Measurements from ENCODE around the gene RAB22A.

Gene RAB22A

DNA sequence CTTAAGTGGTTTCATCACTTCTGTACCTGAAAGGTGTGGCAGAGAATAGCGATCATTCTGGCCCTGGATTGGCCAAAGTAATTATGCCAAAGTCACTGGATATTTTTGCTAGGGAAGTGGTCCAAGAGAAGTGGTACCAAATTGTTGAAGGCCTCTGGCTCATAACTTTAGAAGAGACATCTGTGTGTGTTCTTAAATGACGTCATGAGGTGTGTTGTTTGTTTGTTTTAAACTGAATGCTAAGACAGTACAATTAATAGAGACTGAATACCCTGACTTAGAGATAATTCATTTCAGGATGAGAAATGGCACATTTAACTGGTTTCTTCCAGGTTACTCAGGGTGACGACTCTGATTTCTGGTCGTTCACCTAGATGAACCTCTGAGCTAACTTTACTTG lies 82.8 kb downstream of the RAB22A start:
- H3K4me1 ChIP-seq (ENCODE audit: control insufficient read depth, low read depth, low read length), result no peaks in the 10 kb centered on the region
- no peak overlapping the region for H3K9ac ChIP-seq (ENCODE audit: low read length)
- H3K9me3 ChIP-seq (ENCODE audit: control insufficient read depth, low read depth, low read length), result no peaks in the 10 kb centered on the region
- H3K27ac ChIP-seq (ENCODE audit: low read length), result no peak overlapping the region
- H3K27me3 ChIP-seq (ENCODE audit: control insufficient read depth, insufficient read depth, low read length), result no peaks in the 10 kb centered on the region
- no peak overlapping the region for H3K4me3 ChIP-seq (ENCODE audit: low read length)
- H3K36me3 ChIP-seq (ENCODE audit: control insufficient read depth, low read depth, low read length), result no peaks in the 10 kb centered on the region

DNA sequence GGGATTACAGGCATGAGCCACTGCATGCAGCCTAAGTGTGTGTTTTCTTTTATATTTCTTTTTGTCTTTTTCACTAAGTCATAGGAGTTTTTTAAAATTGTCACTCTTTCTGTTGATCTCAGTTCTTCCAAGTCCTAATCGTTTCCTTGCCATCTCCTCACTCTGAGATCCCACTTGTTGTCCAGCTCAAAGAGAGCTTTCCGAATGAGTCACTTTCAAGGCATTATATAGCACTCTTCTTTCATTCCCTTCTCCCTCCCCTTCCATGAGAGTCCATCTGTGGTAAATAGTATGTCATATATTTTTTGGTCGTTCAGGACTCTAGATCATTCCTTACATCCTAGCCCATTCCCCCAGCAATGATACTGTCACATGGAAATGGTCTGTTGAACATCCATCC lies 83.8 kb downstream of the RAB22A start:
- no peaks in the 10 kb centered on the region for H3K36me3 ChIP-seq (ENCODE audit: control insufficient read depth, low read depth, low read length)
- H3K4me3 ChIP-seq (ENCODE audit: low read length), result no peak overlapping the region
- no peak overlapping the region for H3K27ac ChIP-seq (ENCODE audit: low read length)
- no peaks in the 10 kb centered on the region for H3K4me1 ChIP-seq (ENCODE audit: control insufficient read depth, low read depth, low read length)
- H3K27me3 ChIP-seq (ENCODE audit: control insufficient read depth, insufficient read depth, low read length), result no peaks in the 10 kb centered on the region
- H3K9me3 ChIP-seq (ENCODE audit: control insufficient read depth, low read depth, low read length), result no peaks in the 10 kb centered on the region
- no peak overlapping the region for H3K9ac ChIP-seq (ENCODE audit: low read length)

DNA sequence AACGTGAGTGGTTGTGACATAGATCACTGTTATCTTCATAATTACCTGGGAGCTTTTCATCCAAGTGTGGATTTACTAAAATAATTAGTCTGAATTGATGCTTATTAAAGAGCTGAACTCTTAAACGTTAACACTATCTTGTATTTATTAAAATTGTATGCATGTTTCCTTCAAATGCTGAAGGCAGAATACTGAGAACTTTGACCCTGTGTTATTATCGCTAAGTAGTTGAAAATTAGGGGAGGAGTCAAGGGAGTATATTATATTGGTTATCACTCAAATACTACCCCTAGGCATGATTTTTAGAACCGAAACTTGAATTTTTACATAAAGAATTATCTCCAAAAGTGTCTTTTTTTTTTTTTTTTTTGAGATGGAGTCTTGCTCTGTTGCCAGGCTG lies 85.3 kb downstream of the RAB22A start:
- H3K4me3 ChIP-seq (ENCODE audit: low read length), result no peak overlapping the region
- H3K27ac ChIP-seq (ENCODE audit: low read length), result no peak overlapping the region
- no peaks in the 10 kb centered on the region for H3K36me3 ChIP-seq (ENCODE audit: control insufficient read depth, low read depth, low read length)
- H3K9me3 ChIP-seq (ENCODE audit: control insufficient read depth, low read depth, low read length), result no peaks in the 10 kb centered on the region
- peaks cover 6% of the 10 kb centered on the region for H3K4me1 ChIP-seq (ENCODE audit: control insufficient read depth, low read depth, low read length)
- H3K27me3 ChIP-seq (ENCODE audit: control insufficient read depth, insufficient read depth, low read length), result no peaks in the 10 kb centered on the region
- H3K9ac ChIP-seq (ENCODE audit: low read length), result no peak overlapping the region

DNA sequence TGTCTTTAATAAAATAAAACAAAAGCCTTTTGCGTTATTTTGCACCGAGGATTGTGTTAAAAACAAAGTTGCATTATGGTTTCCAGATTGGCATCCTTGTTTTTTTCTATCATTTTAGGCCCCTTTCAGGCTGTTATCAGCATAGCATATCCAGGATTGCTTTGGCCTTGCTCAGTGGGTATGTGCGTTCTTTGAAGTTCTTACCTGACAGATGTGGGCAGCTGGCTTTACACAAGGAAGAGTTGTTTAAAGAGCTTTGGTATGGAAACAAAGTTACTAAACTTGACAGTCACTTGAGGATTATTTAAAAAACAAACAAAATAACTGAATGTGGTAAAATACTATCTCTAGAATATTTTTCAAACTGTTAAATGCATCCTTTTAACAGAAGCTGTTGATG lies 86.1 kb downstream of the RAB22A start:
- H3K36me3 ChIP-seq (ENCODE audit: control insufficient read depth, low read depth, low read length), result no peaks in the 10 kb centered on the region
- H3K27me3 ChIP-seq (ENCODE audit: control insufficient read depth, insufficient read depth, low read length), result no peaks in the 10 kb centered on the region

GRCh38 chr20:58397429-58397828 lies 87.9 kb downstream of the RAB22A start:
- H3K27me3 ChIP-seq (ENCODE audit: control insufficient read depth, insufficient read depth, low read length), result no peaks in the 10 kb centered on the region
- no peaks in the 10 kb centered on the region for H3K36me3 ChIP-seq (ENCODE audit: control insufficient read depth, low read depth, low read length)
- H3K9me3 ChIP-seq (ENCODE audit: control insufficient read depth, low read depth, low read length), result no peaks in the 10 kb centered on the region
- no peak overlapping the region for H3K27ac ChIP-seq (ENCODE audit: low read length)
- H3K4me3 ChIP-seq (ENCODE audit: low read length), result no peak overlapping the region
- H3K4me1 ChIP-seq (ENCODE audit: control insufficient read depth, low read depth, low read length), result peaks cover 11% of the 10 kb centered on the region
- no peak overlapping the region for H3K9ac ChIP-seq (ENCODE audit: low read length)

More for the DNA sequence above, 86.1 kb downstream of the RAB22A start:
- Histone ChIP-seq H3K9me3 (ENCODE audit: control insufficient read depth, low read depth, low read length) (no peaks in the 10 kb centered on the region), H3K27ac (ENCODE audit: low read length) (no peak overlapping the region), H3K4me1 (ENCODE audit: control insufficient read depth, low read depth, low read length) (peaks cover 11% of the 10 kb centered on the region), H3K4me3 (ENCODE audit: low read length) (no peak overlapping the region), H3K9ac (ENCODE audit: low read length) (no peak overlapping the region)

DNA sequence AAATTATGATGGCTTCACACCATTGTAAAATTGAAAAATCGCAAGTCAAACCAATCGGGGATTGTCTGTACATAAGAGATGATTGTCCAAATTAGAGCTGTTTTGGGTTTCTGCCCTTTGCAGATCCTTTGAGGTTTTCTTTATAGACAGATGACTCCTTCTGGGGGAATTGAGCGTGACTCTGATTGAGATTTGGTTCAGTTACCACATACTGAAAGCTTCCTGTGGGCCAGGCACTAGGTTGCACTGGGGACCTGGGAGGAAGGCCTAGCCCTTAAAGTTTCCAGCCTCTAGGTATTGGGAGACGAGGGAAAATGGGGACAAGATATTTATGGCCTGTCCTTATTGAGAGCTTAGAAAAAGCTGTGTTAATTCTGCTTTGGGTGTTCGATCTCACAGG lies 88.7 kb downstream of the RAB22A start:
- H3K4me3 ChIP-seq (ENCODE audit: low read length), result no peak overlapping the region

DNA sequence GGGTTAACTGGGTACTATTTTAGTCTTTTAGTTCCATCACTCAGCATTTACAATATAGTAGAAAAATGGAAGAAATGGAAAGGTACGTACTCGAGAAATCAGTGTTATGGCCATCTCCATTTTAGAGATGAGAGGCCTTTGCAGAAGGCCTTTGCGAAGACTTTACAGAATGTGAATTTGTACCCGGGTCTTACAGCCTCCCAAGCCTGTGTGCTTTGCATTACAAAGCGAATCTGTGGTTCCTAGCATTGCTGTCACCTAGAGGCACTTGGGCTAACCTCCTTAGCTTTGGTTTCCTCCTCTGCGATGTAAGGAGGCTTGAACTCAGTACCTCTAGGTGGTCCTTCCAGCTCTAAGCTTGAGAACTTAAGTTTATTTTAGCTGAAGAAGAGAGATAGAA lies 90.4 kb downstream of the RAB22A start:
- Histone ChIP-seq H3K4me3 (ENCODE audit: low read length) (no peak overlapping the region), H3K4me1 (ENCODE audit: control insufficient read depth, low read depth, low read length) (peaks cover 11% of the 10 kb centered on the region), H3K36me3 (ENCODE audit: control insufficient read depth, low read depth, low read length) (no peaks in the 10 kb centered on the region), H3K27ac (ENCODE audit: low read length) (no peak overlapping the region), H3K9me3 (ENCODE audit: control insufficient read depth, low read depth, low read length) (no peaks in the 10 kb centered on the region), H3K9ac (ENCODE audit: low read length) (no peak overlapping the region), H3K27me3 (ENCODE audit: control insufficient read depth, insufficient read depth, low read length) (no peaks in the 10 kb centered on the region)

More for the DNA sequence above, 88.7 kb downstream of the RAB22A start:
- Histone ChIP-seq H3K4me1 (ENCODE audit: control insufficient read depth, low read depth, low read length) (peaks cover 11% of the 10 kb centered on the region), H3K9me3 (ENCODE audit: control insufficient read depth, low read depth, low read length) (no peaks in the 10 kb centered on the region), H3K36me3 (ENCODE audit: control insufficient read depth, low read depth, low read length) (no peaks in the 10 kb centered on the region), H3K27me3 (ENCODE audit: control insufficient read depth, insufficient read depth, low read length) (no peaks in the 10 kb centered on the region), H3K27ac (ENCODE audit: low read length) (no peak overlapping the region), H3K9ac (ENCODE audit: low read length) (no peak overlapping the region)

DNA sequence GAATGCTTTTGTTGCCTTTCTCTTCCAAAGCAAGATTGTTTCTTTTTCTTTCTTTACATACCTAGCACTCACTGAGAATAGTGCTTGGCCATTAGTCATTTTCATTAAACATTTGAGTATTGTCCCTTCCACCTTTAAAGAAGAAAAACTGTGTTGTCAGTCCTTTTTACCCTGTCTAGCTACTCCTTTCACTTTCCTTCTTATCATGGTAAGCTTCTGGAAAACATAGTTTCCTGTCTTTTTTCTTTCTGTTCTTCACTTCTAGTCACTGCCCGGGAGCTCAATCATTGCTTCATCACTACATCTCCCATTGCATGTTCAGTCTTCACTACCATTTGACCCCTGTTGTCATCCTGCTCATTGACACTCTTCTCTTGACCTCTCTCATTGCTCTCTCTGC lies 91.6 kb downstream of the RAB22A start:
- H3K4me1 ChIP-seq (ENCODE audit: control insufficient read depth, low read depth, low read length), result peaks cover 11% of the 10 kb centered on the region
- no peak overlapping the region for H3K4me3 ChIP-seq (ENCODE audit: low read length)
- no peaks in the 10 kb centered on the region for H3K36me3 ChIP-seq (ENCODE audit: control insufficient read depth, low read depth, low read length)
- H3K27me3 ChIP-seq (ENCODE audit: control insufficient read depth, insufficient read depth, low read length), result no peaks in the 10 kb centered on the region
- no peaks in the 10 kb centered on the region for H3K9me3 ChIP-seq (ENCODE audit: control insufficient read depth, low read depth, low read length)
- H3K9ac ChIP-seq (ENCODE audit: low read length), result no peak overlapping the region
- no peak overlapping the region for H3K27ac ChIP-seq (ENCODE audit: low read length)

GRCh38 chr20:58402305-58402704 lies 92.8 kb downstream of the RAB22A start:
- H3K4me3 ChIP-seq (ENCODE audit: low read length), result no peak overlapping the region
- H3K27me3 ChIP-seq (ENCODE audit: control insufficient read depth, insufficient read depth, low read length), result no peaks in the 10 kb centered on the region
- no peaks in the 10 kb centered on the region for H3K36me3 ChIP-seq (ENCODE audit: control insufficient read depth, low read depth, low read length)
- H3K4me1 ChIP-seq (ENCODE audit: control insufficient read depth, low read depth, low read length), result peaks cover 11% of the 10 kb centered on the region
- no peak overlapping the region for H3K9ac ChIP-seq (ENCODE audit: low read length)
- H3K9me3 ChIP-seq (ENCODE audit: control insufficient read depth, low read depth, low read length), result no peaks in the 10 kb centered on the region
- no peak overlapping the region for H3K27ac ChIP-seq (ENCODE audit: low read length)

GRCh38 chr20:58402827-58403226 lies 93.3 kb downstream of the RAB22A start:
- H3K9me3 ChIP-seq (ENCODE audit: control insufficient read depth, low read depth, low read length), result no peaks in the 10 kb centered on the region
- H3K4me3 ChIP-seq (ENCODE audit: low read length), result no peak overlapping the region
- no peaks in the 10 kb centered on the region for H3K36me3 ChIP-seq (ENCODE audit: control insufficient read depth, low read depth, low read length)
- H3K27me3 ChIP-seq (ENCODE audit: control insufficient read depth, insufficient read depth, low read length), result no peaks in the 10 kb centered on the region
- H3K27ac ChIP-seq (ENCODE audit: low read length), result no peak overlapping the region
- no peak overlapping the region for H3K9ac ChIP-seq (ENCODE audit: low read length)
- H3K4me1 ChIP-seq (ENCODE audit: control insufficient read depth, low read depth, low read length), result peaks cover 11% of the 10 kb centered on the region

- H3K36me3 ChIP-seq (ENCODE audit: control insufficient read depth, low read depth, low read length), result no peaks in the 10 kb centered on the region
- H3K4me1 ChIP-seq (ENCODE audit: control insufficient read depth, low read depth, low read length), result peaks cover 15% of the 10 kb centered on the region
- H3K9ac ChIP-seq (ENCODE audit: low read length), result no peak overlapping the region
- no peak overlapping the region for H3K4me3 ChIP-seq (ENCODE audit: low read length)
- H3K27ac ChIP-seq (ENCODE audit: low read length), result no peak overlapping the region
- H3K9me3 ChIP-seq (ENCODE audit: control insufficient read depth, low read depth, low read length), result no peaks in the 10 kb centered on the region
- H3K27me3 ChIP-seq (ENCODE audit: control insufficient read depth, insufficient read depth, low read length), result no peaks in the 10 kb centered on the region
Observed at GRCh38 chr20:58403272-58403671, 93.8 kb downstream of the RAB22A start.

DNA sequence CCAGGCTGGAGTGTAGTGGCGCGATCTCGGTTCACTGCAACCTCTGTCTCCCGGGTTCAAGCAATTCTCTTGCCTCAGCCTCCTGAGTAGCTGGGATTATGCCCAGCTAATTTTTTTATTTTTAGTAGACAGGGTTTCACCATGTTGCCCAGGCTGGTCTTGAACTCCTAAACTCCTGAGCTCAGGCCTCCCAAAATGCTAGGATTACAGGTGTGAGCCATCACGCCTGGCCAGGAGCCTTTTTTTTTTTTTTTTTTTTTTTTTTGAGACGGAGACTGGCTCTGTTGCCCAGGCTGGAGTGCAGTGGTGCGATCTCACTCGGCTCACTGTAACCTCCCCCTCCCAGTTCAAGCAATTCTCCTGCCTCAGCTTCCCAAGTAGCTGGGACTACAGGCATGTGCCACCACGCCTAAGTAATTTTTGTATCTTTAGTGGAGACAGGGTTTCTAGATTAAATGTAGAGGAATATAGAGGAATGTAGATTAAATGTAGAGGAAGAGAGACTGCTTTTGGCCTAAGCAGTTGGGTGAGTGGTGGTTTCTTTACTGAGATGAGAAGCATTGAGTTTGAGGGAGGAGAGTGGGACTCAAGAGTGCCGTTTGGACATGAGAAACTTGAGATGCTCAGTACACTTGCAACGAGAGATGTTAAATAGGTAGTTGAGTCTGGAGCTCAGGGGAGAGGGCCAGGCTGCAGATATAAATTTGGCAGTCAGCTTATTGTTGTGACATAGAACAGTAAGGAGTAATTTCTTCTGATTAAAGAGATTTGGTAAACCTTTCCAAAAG lies 96.2 kb downstream of the RAB22A start:
- peaks cover 12% of the 10 kb centered on the region for H3K4me1 ChIP-seq (ENCODE audit: control insufficient read depth, low read depth, low read length)
- H3K9ac ChIP-seq (ENCODE audit: low read length), result no peak overlapping the region
- no peak overlapping the region for H3K4me3 ChIP-seq (ENCODE audit: low read length)
- H3K36me3 ChIP-seq (ENCODE audit: control insufficient read depth, low read depth, low read length), result no peaks in the 10 kb centered on the region
- no peaks in the 10 kb centered on the region for H3K9me3 ChIP-seq (ENCODE audit: control insufficient read depth, low read depth, low read length)
- H3K27ac ChIP-seq (ENCODE audit: low read length), result no peak overlapping the region
- H3K27me3 ChIP-seq (ENCODE audit: control insufficient read depth, insufficient read depth, low read length), result no peaks in the 10 kb centered on the region
